GOT3 (cell line): Measurements from ENCODE around the gene CCDC73.

Source experiments
- DNase-seq: peaks from one replicate; lab custom pipeline; 2025; ENCODE audit warnings: mixed read lengths; lab: John Stamatoyannopoulos, UW

The CCDC73 gene

DNA sequence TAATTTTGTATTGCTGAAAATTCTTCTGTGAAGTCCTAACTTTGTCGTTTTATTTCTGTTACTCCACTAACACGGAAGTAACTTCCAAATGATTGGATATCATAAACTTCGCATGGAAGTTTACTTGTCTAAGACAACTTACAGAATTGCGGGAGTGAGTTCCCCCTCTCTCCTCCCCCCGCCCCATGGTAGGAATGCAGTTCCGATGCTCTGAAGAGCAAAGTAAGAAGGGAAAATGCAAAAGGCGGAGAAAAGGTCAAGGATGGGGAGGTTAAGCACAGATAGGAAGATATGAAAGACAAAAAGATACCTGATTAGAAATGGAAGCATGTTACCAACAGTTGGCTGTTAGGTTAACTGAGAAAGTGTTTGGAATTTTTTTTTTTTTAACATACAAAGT is 209.5 kb downstream of the CCDC73 start:
- no peak for DNase-seq

DNA sequence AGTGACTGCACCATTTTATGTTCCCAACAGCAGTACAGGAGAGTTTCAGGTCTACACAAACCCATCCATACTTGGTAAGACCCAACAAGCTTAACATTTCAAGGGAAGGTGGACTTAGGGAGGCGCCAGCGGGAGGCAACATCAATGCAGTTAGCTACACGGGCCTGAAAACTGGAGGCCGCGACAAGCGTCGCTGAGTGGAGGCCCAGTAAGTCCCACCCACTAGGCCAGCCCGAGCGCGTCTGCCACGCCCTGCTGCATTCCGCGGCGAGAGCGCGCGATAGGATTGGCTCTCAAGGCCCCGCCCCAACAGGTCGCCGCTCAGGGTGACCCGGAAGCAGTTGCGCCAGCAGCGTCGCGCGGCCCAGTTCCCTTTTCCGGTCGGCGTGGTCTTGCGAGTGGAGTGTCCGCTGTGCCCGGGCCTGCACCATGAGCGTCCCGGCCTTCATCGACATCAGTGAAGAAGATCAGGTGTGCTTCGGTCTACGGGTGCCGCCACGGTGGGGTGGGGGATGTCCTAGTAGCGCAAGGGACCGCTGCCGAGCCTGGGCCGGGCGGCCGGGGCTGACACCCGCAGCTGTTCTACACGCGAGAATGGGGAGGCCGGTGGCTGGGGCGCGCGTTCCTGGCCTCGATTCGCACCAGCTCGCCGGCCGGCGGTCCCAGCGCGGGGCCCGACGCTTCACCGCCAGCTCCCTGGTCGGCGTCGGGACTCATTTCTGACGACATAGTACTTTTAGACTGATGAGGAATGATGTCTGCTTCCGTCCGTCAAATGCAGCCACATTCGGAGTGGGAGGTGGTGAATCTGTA is 210.8 kb downstream of the CCDC73 start, which contains the start of gene EIF3M:
Gene EIF3M (plus strand): TSS at position 373 of the 813 bp plus-strand sequence. CDS start 57 bp downstream, at position 430.
- peak; percentile 82 for DNase-seq

- no peak for DNase-seq
These were observed 212.9 kb downstream of the CCDC73 start for GRCh38 chr11:32581556-32581955.

DNA sequence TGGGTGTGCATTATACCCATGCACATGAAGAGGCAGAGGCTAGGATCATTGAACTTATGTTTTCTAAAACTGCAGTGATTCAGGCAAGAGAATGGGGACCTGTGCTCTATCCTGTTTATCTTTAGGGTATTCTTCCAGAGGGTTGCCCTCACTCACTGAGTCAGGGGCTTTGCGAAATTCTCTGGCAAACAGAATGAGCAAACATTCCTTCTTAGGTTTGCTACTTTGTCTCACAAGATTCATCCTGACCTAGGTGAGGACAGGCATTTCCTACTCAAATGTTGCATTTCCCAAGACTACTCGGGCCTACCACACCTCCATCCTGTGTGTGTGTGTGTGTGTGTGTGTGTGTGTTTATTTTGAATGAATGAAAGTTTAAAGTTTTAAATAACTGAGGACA is 213.5 kb downstream of the CCDC73 start:
- DNase-seq = no peak

- no peak for DNase-seq
These were observed 218.0 kb downstream of the CCDC73 start for GRCh38 chr11:32576456-32576855.

DNA sequence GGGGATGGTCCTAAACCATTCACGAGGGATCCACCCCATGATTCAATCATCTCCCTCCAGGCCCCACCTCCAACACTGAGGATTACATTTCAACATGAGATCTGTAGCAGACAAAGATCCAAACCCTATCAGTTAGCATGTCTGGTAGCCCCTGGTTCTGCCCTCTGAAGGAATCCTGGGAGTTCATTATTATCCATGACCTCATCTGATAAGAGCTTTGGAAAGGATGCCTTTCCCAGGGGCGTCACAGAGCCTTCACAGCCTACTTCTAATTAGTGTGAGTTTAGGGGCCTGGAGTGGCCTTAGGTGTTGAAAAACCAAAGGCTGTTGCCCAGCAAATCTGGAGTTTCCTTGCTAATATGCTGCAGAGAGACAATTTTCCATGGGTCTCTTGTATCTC is 219.4 kb downstream of the CCDC73 start:
- no peak for DNase-seq

- no peak for DNase-seq
These were observed 220.0 kb downstream of the CCDC73 start for GRCh38 chr11:32574421-32574820.

DNA sequence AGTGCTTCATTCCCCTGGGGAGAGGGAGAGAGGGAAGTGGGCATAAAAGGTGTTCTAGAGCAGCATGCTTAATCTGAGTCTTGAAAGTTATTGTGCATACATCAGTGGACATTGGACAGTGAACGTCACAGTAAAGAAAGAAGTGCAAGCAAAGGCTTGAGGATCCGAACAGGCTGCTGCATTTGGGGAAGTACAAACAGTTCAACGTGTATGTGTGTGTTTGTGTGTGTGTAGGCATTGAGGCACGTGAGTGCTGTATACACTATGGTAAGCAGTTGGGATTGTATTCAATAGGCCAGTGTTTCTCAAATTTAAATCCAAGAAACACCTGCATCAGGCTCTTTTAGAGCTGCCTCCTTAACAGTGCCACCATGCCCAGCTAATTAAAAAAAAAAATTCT is 221.2 kb downstream of the CCDC73 start:
- DNase-seq = no peak

DNA sequence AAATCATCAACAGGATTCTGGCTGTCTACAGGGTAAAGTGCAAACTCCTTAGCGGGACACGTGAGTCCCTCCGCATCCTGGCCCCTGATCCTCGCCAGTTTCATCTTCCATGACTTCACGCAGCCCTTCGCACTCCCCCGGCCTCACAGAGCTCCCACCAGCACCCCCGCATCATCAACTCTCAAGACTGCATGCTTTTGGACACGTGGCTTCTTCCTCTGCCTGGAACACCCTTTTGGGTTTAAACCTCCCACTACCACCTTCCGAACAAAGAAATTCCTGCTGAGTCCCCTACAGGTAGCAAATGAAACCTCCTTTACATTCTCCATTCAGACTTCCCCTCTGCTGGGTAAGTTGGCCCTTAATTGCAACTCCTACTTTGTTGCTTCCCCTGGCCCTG is 223.4 kb downstream of the CCDC73 start:
- no peak for DNase-seq

GRCh38 chr11:32569313-32569881 is 225.1 kb downstream of the CCDC73 start:
- DNase-seq = no peak

DNA sequence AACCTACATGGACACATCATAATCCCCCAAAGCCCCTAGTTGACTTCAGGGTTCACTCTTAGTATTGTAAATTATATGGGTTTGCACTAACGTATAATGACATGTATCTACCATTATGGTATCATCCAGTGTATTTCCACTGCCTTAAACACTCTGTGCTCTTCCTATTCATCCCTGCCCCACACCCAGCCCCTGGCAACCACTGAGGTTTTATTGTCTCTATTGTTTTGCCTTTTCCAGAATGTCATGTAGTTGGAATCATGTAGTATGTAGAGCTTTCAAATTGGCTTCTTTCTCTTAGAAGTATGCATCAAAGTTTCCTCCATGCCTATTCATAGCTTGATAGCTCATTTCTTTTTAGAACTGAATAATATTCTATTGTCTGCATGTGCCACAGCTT is 227.3 kb downstream of the CCDC73 start:
- DNase-seq = no peak

DNA sequence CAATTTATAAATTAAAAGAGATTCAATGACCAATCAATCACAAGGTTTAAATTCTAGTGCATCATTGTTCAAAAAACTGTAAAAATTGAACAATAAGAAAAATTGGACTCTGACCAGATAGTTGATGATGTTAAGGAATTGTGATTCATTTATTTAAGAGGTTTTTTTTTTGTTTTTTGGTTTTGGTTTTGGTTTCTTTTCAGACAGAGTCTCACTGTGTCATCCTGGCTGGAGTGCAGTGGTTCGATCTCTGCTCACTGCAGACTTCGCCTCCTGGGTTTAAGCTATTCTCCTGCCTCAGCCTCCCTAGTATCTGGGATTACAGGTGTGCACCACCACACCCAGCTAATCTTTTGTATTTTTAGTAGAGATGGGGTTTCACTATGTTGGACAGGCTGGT is 227.9 kb downstream of the CCDC73 start:
- DNase-seq = no peak

GRCh38 chr11:32563600-32563959 is 230.9 kb downstream of the CCDC73 start:
- no peak for DNase-seq

- DNase-seq = no peak
These were observed 231.4 kb downstream of the CCDC73 start for GRCh38 chr11:32562839-32563599.

GRCh38 chr11:32561835-32562234 is 232.6 kb downstream of the CCDC73 start:
- DNase-seq = no peak

- no peak for DNase-seq
These were observed 238.6 kb downstream of the CCDC73 start for GRCh38 chr11:32555895-32556294.

- no peak for DNase-seq
These were observed 239.4 kb downstream of the CCDC73 start for GRCh38 chr11:32555091-32555490.
